PC-9 (cell line): Measurements from ENCODE around the gene FCN1. TPM values are rescaled to one million over a fixed set of nuclear protein-coding genes. Genes with fewer than 3 reads are reported as not detected.
A peak's percentile ranks its signal among the peaks of the same experiment; 100 is the strongest.

ENCODE experiments used
- BruUV-seq: library from RNA; stranded (reverse); fragments of 400-500 nt; replicated peaks from 2 replicates; lab custom pipeline; 2021; lab: Mats Ljungman, UMichigan
- CTCF ChIA-PET: fragments of 300-600 bp; sonication (Branson Sonifier 250); formaldehyde crosslinking; loops from one replicate; lab custom pipeline; 2022; ENCODE audit warnings: antibody characterized with exemption; lab: Charles Lee
- POLR2A ChIA-PET: fragments of 300-600 bp; sonication (Branson Sonifier 250); formaldehyde crosslinking; loops from one replicate; lab custom pipeline; 2022; ENCODE audit warnings: antibody characterized with exemption; ENCODE audit not compliant: unreplicated experiment; lab: Charles Lee
- DNase-seq, 2 experiments: peaks; one replicate each; pipeline versions ENCODE4 v3.0.0 to v3.0.0-alpha.2; 2015 to 2022; ENCODE audit warnings: mixed read lengths in 1 of 2
- H2AFZ ChIP-seq: fragments of 200-600 bp; sonication (generic); 2 replicates; pipeline ENCODE4 v1.8.1; 2017; ENCODE audit warnings: antibody characterized with exemption
- H3F3A ChIP-seq: fragments of 200-600 bp; sonication (generic); 2 replicates; pipeline ENCODE4 v1.8.1; 2017; ENCODE audit warnings: antibody characterized with exemption, mild to moderate bottlenecking, low read depth; ENCODE audit not compliant: insufficient read depth
- H3K27ac ChIP-seq: fragments of 200-600 bp; sonication (generic); 2 replicates; pipeline ENCODE4 v1.6.1; 2016; ENCODE audit warnings: mixed run types
- H3K27me3 ChIP-seq: fragments of 200-600 bp; sonication (generic); 2 replicates; pipeline ENCODE4 v1.6.1; 2016; ENCODE audit warnings: low read depth, mixed run types; ENCODE audit not compliant: insufficient read depth
- H3K36me3 ChIP-seq: fragments of 200-600 bp; sonication (generic); 2 replicates; pipeline ENCODE4 v1.6.1; 2016; ENCODE audit warnings: low read depth, mixed run types
- H3K4me1 ChIP-seq: fragments of 200-600 bp; sonication (generic); replicated peaks from 2 replicates; pipeline ENCODE4 v1.6.1; 2016; ENCODE audit warnings: mixed run types; ENCODE audit not compliant: insufficient read depth
- H3K4me2 ChIP-seq: fragments of 200-600 bp; sonication (generic); 2 replicates; pipeline ENCODE4 v1.6.1; 2017; ENCODE audit warnings: mixed run types
- H3K4me3 ChIP-seq: fragments of 200-600 bp; sonication (generic); 2 replicates; pipeline ENCODE4 v1.6.1; 2016; ENCODE audit warnings: mixed run types
- H3K79me2 ChIP-seq: fragments of 200-600 bp; sonication (generic); 2 replicates; pipeline ENCODE4 v1.6.1; 2017; ENCODE audit warnings: low read depth, mixed run types
- H3K9me2 ChIP-seq: fragments of 200-600 bp; sonication (generic); 2 replicates; pipeline ENCODE4 v1.8.1; 2017; ENCODE audit warnings: mild to moderate bottlenecking; ENCODE audit not compliant: insufficient read depth
- H3K9me3 ChIP-seq: fragments of 200-600 bp; sonication (generic); 2 replicates; pipeline ENCODE4 v1.8.1; 2016; ENCODE audit warnings: low read depth; ENCODE audit not compliant: insufficient read depth
- H4K20me1 ChIP-seq: fragments of 200-600 bp; sonication (generic); 2 replicates; pipeline ENCODE4 v1.8.1; 2017; ENCODE audit not compliant: insufficient read depth
- CTCF ChIP-seq: fragments of 200-600 bp; sonication (generic); conservative IDR thresholded peaks from 2 replicates; pipeline ENCODE4 v1.6.1; 2017; ENCODE audit warnings: mixed run types, antibody characterized with exemption, mild to moderate bottlenecking, moderate library complexity
- EZH2 ChIP-seq: fragments of 200-600 bp; sonication (generic); IDR thresholded peaks from 2 replicates; pipeline ENCODE4 v1.8.0; 2017; ENCODE audit warnings: antibody characterized with exemption, low read depth
- intact Hi-C: fragments of 100-400 bp; cut with micrococcal nuclease; formaldehyde crosslinking; loops from one replicate; pipeline ENCODE4 v1.10.0; 2022; ENCODE audit not compliant: unreplicated experiment
- total RNA-seq: library from RNA; stranded (reverse); gene quantifications from 2 replicates; pipeline ENCODE4 v1.2.3, GENCODE V29; 2021

Gene FCN1
- total RNA-seq, 1 experiment from 2014 or later = not detected

- Histone ChIP-seq H3F3A (no peaks in the 10 kb centered on the region), H3K9me2 (no peaks in the 10 kb centered on the region), H3K4me1 (no peaks in the 10 kb centered on the region), H4K20me1 (no peaks in the 10 kb centered on the region; the same call in 1 of the 2 replicates), H3K36me3 (no peaks in the 10 kb centered on the region), H3K27ac (no peak overlapping the region), H2AFZ (no peak overlapping the region), H3K27me3 (peaks cover 97% of the 10 kb centered on the region), H3K79me2 (no peaks in the 10 kb centered on the region), H3K9me3 (no peaks in the 10 kb centered on the region), H3K4me2 (no peak overlapping the region), H3K4me3 (no peak overlapping the region)
- intact Hi-C loops = no loop called here
- no peak for DNase-seq
- BruUV-seq = no TSS peak
- ChIA-PET POLR2A (no interaction called here), CTCF (interaction anchor here (0.6 kb wide), 1 partner anchor 528 kb away, joined by 3 read pairs; no protein-coding TSS in a partner anchor)
- TF ChIP-seq EZH2 = no peak
- TF ChIP-seq CTCF = no peak
Measured at GRCh38 chr9:134889386-134890154, 28.1 kb downstream of the FCN1 start.

- Histone ChIP-seq H3K36me3 (no peaks in the 10 kb centered on the region), H3K9me2 (no peaks in the 10 kb centered on the region), H3K79me2 (no peaks in the 10 kb centered on the region), H3K4me3 (no peak overlapping the region), H3K4me1 (no peaks in the 10 kb centered on the region), H2AFZ (no peak overlapping the region), H3K9me3 (no peaks in the 10 kb centered on the region), H3F3A (no peaks in the 10 kb centered on the region), H3K27ac (no peak overlapping the region), H3K4me2 (no peak overlapping the region), H3K27me3 (peaks cover 97% of the 10 kb centered on the region), H4K20me1 (no peaks in the 10 kb centered on the region; the same call in 1 of the 2 replicates)
- BruUV-seq = no TSS peak
- POLR2A ChIA-PET = no interaction called here
- CTCF ChIA-PET = no interaction called here
- intact Hi-C loops = no loop called here
- TF ChIP-seq EZH2 (peak; percentile 71; the same call in 1 of the 2 replicates), CTCF (no peak)
- DNase-seq = no peak
Measured at GRCh38 chr9:134888603-134889190, 29.0 kb downstream of the FCN1 start.

DNA sequence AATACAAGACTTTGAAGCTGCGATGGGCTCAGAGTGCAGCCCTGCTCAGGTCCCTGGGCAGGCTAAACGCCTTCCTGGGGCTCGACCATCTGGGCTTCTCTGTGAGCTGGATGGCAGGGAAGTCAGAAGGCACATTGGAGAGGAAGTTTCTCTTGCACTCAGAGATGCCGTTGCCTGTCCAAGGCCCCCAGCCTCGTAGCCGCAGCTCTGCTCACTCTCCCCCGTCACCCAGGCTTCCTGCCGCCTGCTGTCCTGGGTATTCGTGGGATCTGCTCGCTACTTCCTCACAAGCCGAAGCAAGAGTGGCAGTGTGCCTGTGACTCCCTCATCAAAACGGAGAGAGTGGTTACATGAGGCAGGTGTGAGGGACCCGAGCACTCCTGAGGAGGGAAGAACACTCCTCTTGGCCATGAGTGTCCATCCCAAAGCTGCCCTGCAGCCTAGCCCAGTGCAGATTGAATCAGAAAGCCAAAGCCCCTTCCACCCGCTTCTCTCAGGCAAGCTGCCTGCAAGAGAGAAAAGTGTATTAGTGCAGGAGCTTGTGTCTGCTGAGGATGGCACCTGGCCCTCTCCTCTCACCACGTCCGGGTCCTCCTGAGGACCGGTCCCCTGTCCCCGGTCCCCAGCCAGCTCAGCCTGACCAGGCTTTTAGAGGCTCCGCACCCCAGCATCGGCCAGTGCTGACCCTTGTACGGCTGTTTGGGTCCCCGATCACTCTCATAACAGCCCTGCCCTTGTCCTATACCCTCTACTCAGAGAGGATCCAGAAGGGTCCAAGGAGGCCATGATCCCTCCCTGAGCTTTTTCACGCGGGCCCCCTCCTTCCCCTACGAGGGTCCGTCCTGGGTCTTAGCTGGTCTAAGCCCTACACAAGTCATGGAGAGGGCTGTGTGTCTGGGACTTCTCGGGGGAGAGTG, 29.8 kb downstream of the FCN1 start:
- Histone ChIP-seq H3K4me2 (no peak overlapping the region), H3K9me3 (no peaks in the 10 kb centered on the region), H2AFZ (no peak overlapping the region), H3K36me3 (no peaks in the 10 kb centered on the region), H3K9me2 (no peaks in the 10 kb centered on the region), H3K4me3 (no peak overlapping the region), H3K4me1 (no peaks in the 10 kb centered on the region), H4K20me1 (no peaks in the 10 kb centered on the region; the same call in 1 of the 2 replicates), H3K79me2 (no peaks in the 10 kb centered on the region), H3K27me3 (peaks cover 96% of the 10 kb centered on the region), H3F3A (no peaks in the 10 kb centered on the region), H3K27ac (no peak overlapping the region)
- POLR2A ChIA-PET = no interaction called here
- CTCF ChIA-PET = no interaction called here
- no peak for DNase-seq
- no peak for TF ChIP-seq CTCF
- no peak for TF ChIP-seq EZH2
- intact Hi-C loops = no loop called here
- BruUV-seq = no TSS peak
